Choroid plexus epithelial cell (primary cell): ENCODE results near the gene TDG.

Source experiments
- DNase-seq: peaks from one replicate; pipeline ENCODE4 v3.0.0-alpha.2; 2010; ENCODE audit warnings: low read depth
- H3K4me3 ChIP-seq: 2 replicates; pipeline ENCODE4 v1.5.1; 2011; ENCODE audit warnings: low read depth, mild to moderate bottlenecking, control low read depth, low read length, moderate library complexity
- TF ChIP-seq, protein P1 (sequence below): conservative IDR thresholded peaks from 2 replicates; pipeline ENCODE4 v1.5.1; 2011; ENCODE audit warnings: low read depth, mild to moderate bottlenecking, control low read depth, inconsistent platforms, low read length, moderate library complexity

The TDG gene

DNA sequence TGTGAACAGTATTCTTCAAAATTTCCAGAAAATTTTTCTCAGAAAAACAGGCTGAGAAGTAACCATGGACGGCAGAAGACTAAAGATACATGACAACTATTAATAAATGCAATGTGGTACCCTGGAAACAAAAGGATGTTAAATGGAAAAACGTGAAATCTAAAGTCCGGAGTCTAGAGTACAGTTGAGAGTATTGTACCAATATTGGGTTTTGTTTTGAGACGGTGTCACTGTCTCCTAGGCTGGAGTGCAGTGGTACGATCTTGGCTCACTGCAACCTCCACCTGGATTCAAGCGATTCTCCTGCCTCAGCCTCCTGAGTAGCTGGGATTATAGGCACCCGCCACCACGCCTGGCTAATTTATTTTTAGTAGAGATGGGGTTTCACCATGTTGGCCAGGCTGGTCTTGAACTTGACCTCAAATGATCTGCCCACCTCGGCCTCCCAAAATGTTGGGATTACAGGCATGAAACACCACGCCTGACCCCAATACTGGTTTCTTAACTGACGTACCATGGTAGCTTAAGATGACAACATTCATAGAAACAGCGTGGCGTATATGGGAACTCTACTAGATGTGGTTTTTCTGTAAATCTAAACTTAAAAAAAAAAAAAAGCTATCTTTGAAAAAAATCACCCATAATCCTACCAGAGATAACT, 16.8 kb upstream of the TDG start:
- TF ChIP-seq, protein P1, sequence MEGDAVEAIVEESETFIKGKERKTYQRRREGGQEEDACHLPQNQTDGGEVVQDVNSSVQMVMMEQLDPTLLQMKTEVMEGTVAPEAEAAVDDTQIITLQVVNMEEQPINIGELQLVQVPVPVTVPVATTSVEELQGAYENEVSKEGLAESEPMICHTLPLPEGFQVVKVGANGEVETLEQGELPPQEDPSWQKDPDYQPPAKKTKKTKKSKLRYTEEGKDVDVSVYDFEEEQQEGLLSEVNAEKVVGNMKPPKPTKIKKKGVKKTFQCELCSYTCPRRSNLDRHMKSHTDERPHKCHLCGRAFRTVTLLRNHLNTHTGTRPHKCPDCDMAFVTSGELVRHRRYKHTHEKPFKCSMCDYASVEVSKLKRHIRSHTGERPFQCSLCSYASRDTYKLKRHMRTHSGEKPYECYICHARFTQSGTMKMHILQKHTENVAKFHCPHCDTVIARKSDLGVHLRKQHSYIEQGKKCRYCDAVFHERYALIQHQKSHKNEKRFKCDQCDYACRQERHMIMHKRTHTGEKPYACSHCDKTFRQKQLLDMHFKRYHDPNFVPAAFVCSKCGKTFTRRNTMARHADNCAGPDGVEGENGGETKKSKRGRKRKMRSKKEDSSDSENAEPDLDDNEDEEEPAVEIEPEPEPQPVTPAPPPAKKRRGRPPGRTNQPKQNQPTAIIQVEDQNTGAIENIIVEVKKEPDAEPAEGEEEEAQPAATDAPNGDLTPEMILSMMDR: no peak

GRCh38 chr12:103952497-103952896, 13.2 kb upstream of the TDG start:
- TF ChIP-seq, protein P1: no peak
- no peak overlapping the region for H3K4me3 ChIP-seq
- no peak for DNase-seq

More for the DNA sequence above, 16.8 kb upstream of the TDG start:
- no peak for DNase-seq
- no peak overlapping the region for H3K4me3 ChIP-seq

- peak overlapping the region; percentile 72 for H3K4me3 ChIP-seq
- peak; percentile 48 for DNase-seq
- TF ChIP-seq, protein P1: no peak
These were observed 9.7 kb upstream of the TDG start for GRCh38 chr12:103955811-103956508.

DNA sequence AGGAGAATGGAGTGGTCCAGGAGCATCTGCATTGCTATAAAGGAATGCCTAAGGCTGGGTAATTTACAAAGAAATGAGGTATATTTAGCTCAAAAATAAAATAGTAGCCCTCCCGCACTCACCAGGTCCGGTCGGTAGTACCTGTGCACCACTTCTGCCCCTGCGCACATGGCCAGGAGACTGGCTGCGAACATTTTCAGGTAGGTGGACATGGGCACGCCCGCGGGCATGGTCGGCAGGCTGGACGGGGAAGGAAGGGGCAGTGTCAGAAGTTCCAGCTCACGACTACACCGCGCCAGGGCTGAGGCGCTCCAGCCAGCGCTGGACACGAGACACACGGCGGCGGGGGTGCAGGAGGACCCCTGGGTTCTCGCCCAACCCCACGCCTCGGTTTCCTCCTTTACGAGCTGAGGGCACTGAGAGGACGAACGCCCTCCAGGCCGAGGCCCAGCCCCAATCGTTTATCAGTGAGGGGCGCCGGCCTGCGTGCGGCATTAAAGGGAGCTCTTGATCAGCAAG, 9.1 kb upstream of the TDG start:
- DNase-seq: no peak
- TF ChIP-seq, protein P1: no peak
- H3K4me3 ChIP-seq: peak overlapping the region; percentile 72

DNA sequence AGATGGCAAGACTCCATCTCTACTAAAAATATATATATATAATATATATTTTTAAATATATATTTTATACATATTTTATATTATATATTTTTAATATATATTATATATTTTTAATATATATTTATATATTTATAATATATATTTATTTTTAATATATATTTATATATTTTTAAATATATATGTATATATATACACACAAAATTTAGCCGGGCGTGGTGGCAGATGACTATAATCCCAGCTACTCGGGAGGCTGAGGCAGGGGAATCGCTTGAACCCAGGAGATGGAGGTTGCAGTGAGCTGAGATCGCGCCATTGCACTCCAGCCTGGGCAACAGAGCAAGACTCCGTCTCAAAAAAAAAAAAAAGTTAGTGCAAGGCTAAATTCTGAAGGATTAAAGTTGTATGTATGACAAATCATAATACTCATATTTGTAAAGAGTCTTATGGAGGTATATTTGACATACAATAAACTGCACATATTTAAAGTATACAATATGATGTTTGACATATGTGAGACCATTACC, 7.7 kb upstream of the TDG start:
- no peak for DNase-seq

GRCh38 chr12:103958621-103959020, 7.1 kb upstream of the TDG start:
- H3K4me3 ChIP-seq: no peak overlapping the region
- DNase-seq: no peak
- TF ChIP-seq, protein P1: no peak

More for the DNA sequence above, 7.7 kb upstream of the TDG start:
- TF ChIP-seq, protein P1: no peak
- H3K4me3 ChIP-seq: peak overlapping the region; percentile 72
